ENCODE results near the gene ATXN10. TPM values are rescaled to one million over a fixed set of nuclear protein-coding genes. Genes with fewer than 3 reads are reported as not detected.
"Not testable (repeated sequence)": the region's sequence is repeated elsewhere in the genome, so short reads cannot be mapped to it uniquely, and the experiment has no call there.

Gene ATXN10
- total and polyA plus RNA-seq, 2 donors (not counting 1 experiment from before 2014, with no cell fraction given) = 164 to 350 TPM

DNA sequence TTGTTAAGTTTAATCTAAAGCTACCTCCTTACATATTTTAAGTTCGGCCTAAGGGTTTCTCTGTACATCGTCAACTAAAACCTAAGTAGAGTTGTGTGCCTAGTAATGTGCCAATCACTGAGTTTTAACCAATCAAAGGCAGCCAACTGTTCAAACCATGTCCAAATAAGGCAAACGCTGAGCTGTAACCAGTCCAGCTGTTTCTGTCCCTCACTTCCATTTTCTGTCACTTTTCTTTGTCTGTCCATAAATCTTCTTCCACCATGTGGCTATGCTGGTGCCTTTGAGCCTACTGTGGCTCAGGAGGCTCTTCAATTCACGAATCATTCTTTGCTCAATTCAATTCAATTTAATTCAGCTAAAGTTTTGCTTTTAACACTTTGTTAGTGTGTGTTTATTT, 13.9 kb upstream of the ATXN10 start:
- TF ChIP-seq EZH2 (IDR thresholded peaks at IDR 0.05; ENCODE audit: low read length, missing control alignments) = no peak
- no peak for TF ChIP-seq CTCF (conservative IDR thresholded peaks at IDR 0.05 in 1 of 2, IDR thresholded peaks at IDR 0.05 in 1 of 2; ENCODE audit: low read depth in 1 of 2, low read length in 2 of 2)
- Histone ChIP-seq H3K9ac (ENCODE audit: insufficient read depth, low read length) (no peak overlapping the region), H3K4me3 (replicated peaks in 1 of 4; ENCODE audit: control extremely low read depth in 1 of 4, insufficient read depth in 1 of 4, low read depth in 3 of 4, low read length in 4 of 4) (no peak overlapping the region), H3K36me3 (ENCODE audit: control insufficient read depth, insufficient read depth, low read length) (no peaks in the 10 kb centered on the region), H3K9me3 (ENCODE audit: control insufficient read depth, insufficient read depth, low read depth, low read length) (no peaks in the 10 kb centered on the region), H4K20me1 (ENCODE audit: control insufficient read depth, extremely low read depth, insufficient read depth, low read length) (no peaks in the 10 kb centered on the region), H2AFZ (ENCODE audit: low read length) (no peak overlapping the region), H3K27me3 (ENCODE audit: control insufficient read depth, insufficient read depth, low read length) (peaks cover 3% of the 10 kb centered on the region), H3K4me1 (ENCODE audit: control insufficient read depth, extremely low read depth, insufficient read depth, low read length) (no peaks in the 10 kb centered on the region), H3K79me2 (ENCODE audit: control insufficient read depth, insufficient read depth, low read length) (no peaks in the 10 kb centered on the region), H3K27ac (ENCODE audit: insufficient read depth, low read length) (no peak overlapping the region), H3K4me2 (ENCODE audit: extremely low read depth, insufficient read depth, low read length) (no peak overlapping the region)
- DNase-seq (ENCODE audit: low read depth in 2 of 2) = no peak

GRCh38 chr22:45664136-45664646, 7.4 kb upstream of the ATXN10 start:
- Histone ChIP-seq H3K27me3 (ENCODE audit: control insufficient read depth, insufficient read depth, low read length) (no peaks in the 10 kb centered on the region), H3K4me1 (ENCODE audit: control insufficient read depth, extremely low read depth, insufficient read depth, low read length) (no peaks in the 10 kb centered on the region), H3K4me3 (replicated peaks in 1 of 4; ENCODE audit: control extremely low read depth in 1 of 4, insufficient read depth in 1 of 4, low read depth in 3 of 4, low read length in 4 of 4) (no peak overlapping the region), H3K9me3 (ENCODE audit: control insufficient read depth, insufficient read depth, low read depth, low read length) (no peaks in the 10 kb centered on the region), H3K27ac (ENCODE audit: insufficient read depth, low read length) (no peak overlapping the region), H3K4me2 (ENCODE audit: extremely low read depth, insufficient read depth, low read length) (no peak overlapping the region), H4K20me1 (ENCODE audit: control insufficient read depth, extremely low read depth, insufficient read depth, low read length) (no peaks in the 10 kb centered on the region), H3K36me3 (ENCODE audit: control insufficient read depth, insufficient read depth, low read length) (no peaks in the 10 kb centered on the region), H3K9ac (ENCODE audit: insufficient read depth, low read length) (no peak overlapping the region), H2AFZ (ENCODE audit: low read length) (no peak overlapping the region), H3K79me2 (ENCODE audit: control insufficient read depth, insufficient read depth, low read length) (no peaks in the 10 kb centered on the region)
- TF ChIP-seq CTCF (conservative IDR thresholded peaks at IDR 0.05 in 1 of 2, IDR thresholded peaks at IDR 0.05 in 1 of 2; ENCODE audit: low read depth in 1 of 2, low read length in 2 of 2) (no peak), EZH2 (IDR thresholded peaks at IDR 0.05; ENCODE audit: low read length, missing control alignments) (no peak)
- DNase-seq (ENCODE audit: low read depth in 2 of 2) = no peak

GRCh38 chr22:45667486-45667885, 4.1 kb upstream of the ATXN10 start:
- no peak overlapping the region for H3K9ac ChIP-seq (ENCODE audit: insufficient read depth, low read length)
- no peak overlapping the region for H3K4me2 ChIP-seq (ENCODE audit: extremely low read depth, insufficient read depth, low read length)
- no peak overlapping the region for H2AFZ ChIP-seq (ENCODE audit: low read length)
- no peaks in the 10 kb centered on the region for H3K9me3 ChIP-seq (ENCODE audit: control insufficient read depth, insufficient read depth, low read depth, low read length)
- peaks cover 7% of the 10 kb centered on the region for H3K79me2 ChIP-seq (ENCODE audit: control insufficient read depth, insufficient read depth, low read length)
- DNase-seq (ENCODE audit: low read depth in 2 of 2) = no peak
- no peaks in the 10 kb centered on the region for H3K36me3 ChIP-seq (ENCODE audit: control insufficient read depth, insufficient read depth, low read length)
- no peaks in the 10 kb centered on the region for H3K27me3 ChIP-seq (ENCODE audit: control insufficient read depth, insufficient read depth, low read length)
- H4K20me1 ChIP-seq (ENCODE audit: control insufficient read depth, extremely low read depth, insufficient read depth, low read length) = no peaks in the 10 kb centered on the region
- H3K27ac ChIP-seq (ENCODE audit: insufficient read depth, low read length) = no peak overlapping the region
- H3K4me1 ChIP-seq (ENCODE audit: control insufficient read depth, extremely low read depth, insufficient read depth, low read length) = no peaks in the 10 kb centered on the region
- TF ChIP-seq CTCF (conservative IDR thresholded peaks at IDR 0.05 in 1 of 2, IDR thresholded peaks at IDR 0.05 in 1 of 2; ENCODE audit: low read depth in 1 of 2, low read length in 2 of 2) = no peak
- TF ChIP-seq EZH2 (IDR thresholded peaks at IDR 0.05; ENCODE audit: low read length, missing control alignments) = no peak
- H3K4me3 ChIP-seq (replicated peaks in 1 of 4; ENCODE audit: control extremely low read depth in 1 of 4, insufficient read depth in 1 of 4, low read depth in 3 of 4, low read length in 4 of 4) = no peak overlapping the region

- not testable (repeated sequence) for H3K4me1 ChIP-seq (ENCODE audit: control insufficient read depth, extremely low read depth, insufficient read depth, low read length); H4K20me1 ChIP-seq (ENCODE audit: control insufficient read depth, extremely low read depth, insufficient read depth, low read length); H3K9ac ChIP-seq (ENCODE audit: insufficient read depth, low read length); DNase-seq (ENCODE audit: low read depth in 2 of 2); H3K9me3 ChIP-seq (ENCODE audit: control insufficient read depth, insufficient read depth, low read depth, low read length); H3K27ac ChIP-seq (ENCODE audit: insufficient read depth, low read length); H3K36me3 ChIP-seq (ENCODE audit: control insufficient read depth, insufficient read depth, low read length); H3K4me3 ChIP-seq (replicated peaks in 1 of 4; ENCODE audit: control extremely low read depth in 1 of 4, insufficient read depth in 1 of 4, low read depth in 3 of 4, low read length in 4 of 4); H3K27me3 ChIP-seq (ENCODE audit: control insufficient read depth, insufficient read depth, low read length); H3K4me2 ChIP-seq (ENCODE audit: extremely low read depth, insufficient read depth, low read length); H2AFZ ChIP-seq (ENCODE audit: low read length)
- H3K79me2 ChIP-seq (ENCODE audit: control insufficient read depth, insufficient read depth, low read length) = peaks cover 36% of the 10 kb centered on the region
Measured at GRCh38 chr22:45670363-45670762, 1.3 kb upstream of the ATXN10 start.

Measured in fibroblast of lung (primary cell).